IPS DF 4.7 (cell line): Measurements from ENCODE around the gene OR11L1.

Experiments
- DNase-seq: peaks from one replicate; pipeline ENCODE4 v3.0.0-alpha.2; 2013; ENCODE audit warnings: low spot score; ENCODE audit errors: extremely low read depth

The OR11L1 gene

DNA sequence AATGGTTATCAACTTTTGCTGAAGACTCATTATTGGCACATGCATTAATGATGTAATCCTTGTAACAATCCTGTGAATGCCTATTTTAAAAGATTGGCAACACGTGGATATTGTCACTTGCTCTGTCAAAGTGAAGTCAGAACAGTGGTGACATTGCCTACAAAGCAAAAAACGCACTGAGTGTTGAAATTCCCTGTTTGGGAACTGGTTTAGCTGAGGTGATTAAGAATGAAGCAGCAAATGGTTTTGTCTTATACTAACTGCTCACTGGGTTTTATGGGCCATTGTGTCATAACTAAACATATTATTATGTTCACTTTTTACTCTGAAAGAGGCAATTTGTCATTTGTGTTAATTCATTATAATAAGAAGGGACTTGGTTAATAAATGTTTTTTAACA, 29.1 kb downstream of the OR11L1 start:
- no peak for DNase-seq

- no peak for DNase-seq
These were observed 44.2 kb downstream of the OR11L1 start for GRCh38 chr1:247797518-247797917.
